GM12878 (cell line): ENCODE results near the gene CHIT1.

Experiments
- ATF7 ChIP-seq: fragments of 450-650 bp; IDR thresholded peaks from 2 replicates; pipeline ENCODE4 v1.6.1; 2016; ENCODE audit warnings: low read depth, mild to moderate bottlenecking
- CTCF ChIP-seq, 3 experiments: IDR thresholded peaks in 2 of 3; conservative IDR thresholded peaks in 1 of 3; 2 replicates each; pipeline ENCODE4 v1.5.1; 2011; ENCODE audit warnings: low read depth in 3 of 3, low read length in 3 of 3, mild to moderate bottlenecking in 3 of 3, control low read depth in 2 of 3, moderate library complexity in 2 of 3, inconsistent platforms in 1 of 3, mixed read lengths in 1 of 3; ENCODE audit not compliant: control insufficient read depth in 2 of 3, insufficient read depth in 1 of 3; ENCODE audit errors: extremely low read depth in 1 of 3
- JUNB ChIP-seq: IDR thresholded peaks from 2 replicates; pipeline ENCODE4 v1.6.1; 2016; ENCODE audit warnings: antibody characterized with exemption, mild to moderate bottlenecking
- NFIC ChIP-seq: IDR thresholded peaks from 2 replicates; pipeline ENCODE4 v1.6.1; 2012; ENCODE audit warnings: low read depth, mild to moderate bottlenecking, inconsistent platforms, low read length, moderate library complexity
- PBX3 ChIP-seq: IDR thresholded peaks from 2 replicates; pipeline ENCODE4 v1.6.1; 2011; ENCODE audit warnings: mild to moderate bottlenecking, low read depth, low read length, moderate library complexity; ENCODE audit not compliant: insufficient replicate concordance
- REST ChIP-seq: IDR thresholded peaks from 2 replicates; pipeline ENCODE4 v1.6.1; 2012; ENCODE audit warnings: mild to moderate bottlenecking, low read depth, low read length
- SP1 ChIP-seq: IDR thresholded peaks from one replicate; pipeline ENCODE4 v1.6.1; 2011; ENCODE audit warnings: low read depth, low read length
- SPI1 ChIP-seq: IDR thresholded peaks from 2 replicates; pipeline ENCODE4 v1.6.1; 2011; ENCODE audit warnings: low read depth, mild to moderate bottlenecking, low read length, moderate library complexity, borderline replicate concordance; ENCODE audit not compliant: insufficient read depth
- TCF12 ChIP-seq: IDR thresholded peaks from 2 replicates; pipeline ENCODE4 v1.6.1; 2011; ENCODE audit warnings: low read depth, mild to moderate bottlenecking, low read length
- ZNF274 ChIP-seq: IDR thresholded peaks from one replicate; pipeline ENCODE4 v1.8.0; 2011; ENCODE audit not compliant: insufficient read length, insufficient read depth
- ZZZ3 ChIP-seq: IDR thresholded peaks from 2 replicates; pipeline ENCODE4 v1.6.1; 2011; ENCODE audit warnings: low read depth; ENCODE audit not compliant: control insufficient read depth, insufficient read length

GRCh38 chr1:203176273-203177035 is 53.0 kb downstream of the CHIT1 start:
- no peak for TF ChIP-seq CTCF (IDR thresholded peaks at IDR 0.05 in 2 of 3, conservative IDR thresholded peaks at IDR 0.05 in 1 of 3; ENCODE audit: control insufficient read depth in 2 of 3, extremely low read depth in 1 of 3, insufficient read depth in 1 of 3, low read depth in 3 of 3, low read length in 3 of 3)
- no peak for TF ChIP-seq SP1
- TF ChIP-seq ZNF274, result no peak
- no peak for TF ChIP-seq NFIC
- TF ChIP-seq PBX3, result no peak
- no peak for TF ChIP-seq ZZZ3
- no peak for TF ChIP-seq REST
- no peak for TF ChIP-seq ATF7
- no peak for TF ChIP-seq TCF12
- TF ChIP-seq JUNB, result no peak
- TF ChIP-seq SPI1, result no peak
